Subcutaneous abdominal adipose tissue (tissue), 5 donors: ENCODE results near the gene USP14.
"Not testable (repeated sequence)": the region's sequence is repeated elsewhere in the genome, so short reads cannot be mapped to it uniquely, and the experiment has no call there.

Experiments used
- H3K27ac ChIP-seq: one replicate; pipeline ENCODE4 v1.7.0; 2013; ENCODE audit warnings: low read depth, mild to moderate bottlenecking, inconsistent platforms, low read length, moderate library complexity
- H3K27me3 ChIP-seq, 5 donors: one replicate each; pipeline ENCODE4 v1.7.0; 2013; ENCODE audit warnings: low read length in 5 of 5, inconsistent platforms in 1 of 5; ENCODE audit not compliant: control insufficient read depth in 5 of 5, insufficient read depth in 4 of 5
- H3K36me3 ChIP-seq, 5 donors: one replicate each; pipeline ENCODE4 v1.7.0; 2013; ENCODE audit warnings: low read length in 5 of 5; ENCODE audit not compliant: control insufficient read depth in 5 of 5, insufficient read depth in 5 of 5
- H3K4me1 ChIP-seq, 5 donors: one replicate each; pipeline ENCODE4 v1.7.0; 2013; ENCODE audit warnings: low read length in 5 of 5, mild to moderate bottlenecking in 3 of 5, moderate library complexity in 1 of 5; ENCODE audit not compliant: control insufficient read depth in 5 of 5, insufficient read depth in 5 of 5
- H3K4me3 ChIP-seq, 5 donors: one replicate each; pipeline ENCODE4 v1.7.0; 2013; ENCODE audit warnings: low read length in 5 of 5, low read depth in 1 of 5
- H3K9ac ChIP-seq, 5 donors: one replicate each; pipeline ENCODE4 v1.7.0; 2013; ENCODE audit warnings: low read length in 5 of 5, mild to moderate bottlenecking in 4 of 5, moderate library complexity in 3 of 5
- H3K9me3 ChIP-seq, 5 donors: one replicate each; pipeline ENCODE4 v1.7.0; 2013; ENCODE audit warnings: low read length in 5 of 5; ENCODE audit not compliant: control insufficient read depth in 5 of 5
- donor health status: healthy.
- donor health status: healthy.
- donor health status: healthy.
- donor health status: healthy.
- donor health status: healthy.

Gene USP14

DNA sequence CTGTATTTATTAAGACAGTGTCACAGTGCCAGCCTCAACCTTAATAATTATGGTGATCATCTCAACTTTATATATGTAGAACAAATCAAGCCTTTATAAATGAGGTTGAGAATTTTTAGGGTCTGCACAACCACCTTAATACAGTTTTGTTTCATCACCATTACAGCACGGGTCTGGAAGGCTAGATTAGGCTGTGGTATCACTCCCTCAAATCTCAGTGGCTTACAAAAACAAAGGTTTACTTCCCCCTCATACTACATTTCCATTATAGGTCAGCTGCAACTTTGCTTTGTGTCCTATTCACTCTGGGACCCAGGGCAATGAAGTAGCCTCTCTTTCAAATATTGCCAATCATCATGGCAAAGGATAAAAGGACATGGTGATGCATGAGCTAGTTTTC lies 23.3 kb upstream of the USP14 start:
- H3K9me3 ChIP-seq = no peaks in the 10 kb centered on the region
- H3K27ac ChIP-seq = no peak overlapping the region
- no peaks in the 10 kb centered on the region for H3K36me3 ChIP-seq
- H3K4me1 ChIP-seq = no peaks in the 10 kb centered on the region
- H3K27me3 ChIP-seq = no peaks in the 10 kb centered on the region
- no peak overlapping the region for H3K4me3 ChIP-seq
- no peak overlapping the region for H3K9ac ChIP-seq

DNA sequence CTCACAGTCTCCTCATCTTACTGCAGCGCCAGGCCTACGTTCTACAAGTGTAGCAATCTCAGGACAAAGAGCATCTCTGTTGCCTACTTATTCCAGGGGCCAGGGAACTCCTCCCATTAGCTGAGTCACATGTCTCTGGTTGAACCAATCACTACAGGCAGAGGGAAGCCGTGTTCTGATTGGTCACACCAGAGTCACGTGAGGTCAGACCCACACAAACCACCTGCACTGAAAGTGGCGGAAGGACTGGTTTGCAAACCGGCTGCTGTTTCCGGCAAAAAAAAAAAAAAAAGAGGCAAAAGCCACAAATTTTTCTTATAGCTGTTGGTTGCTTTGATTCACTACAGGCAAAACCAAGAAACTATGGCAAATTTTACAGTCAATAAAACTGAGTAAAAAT lies 21.9 kb upstream of the USP14 start:
- Histone ChIP-seq H3K27ac (no peak overlapping the region), H3K36me3 (no peaks in the 10 kb centered on the region), H3K4me1 (no peaks in the 10 kb centered on the region), H3K9ac (no peak overlapping the region), H3K4me3 (no peak overlapping the region), H3K9me3 (no peaks in the 10 kb centered on the region), H3K27me3 (peaks cover 0 to under 1% (median 0%) of the 10 kb centered on the region in 5 donors)

GRCh38 chr18:137327-137726 lies 21.0 kb upstream of the USP14 start:
- H3K27me3 ChIP-seq = peaks cover 0 to 3% (median 0%) of the 10 kb centered on the region in 5 donors
- no peaks in the 10 kb centered on the region for H3K9me3 ChIP-seq
- H3K36me3 ChIP-seq = no peaks in the 10 kb centered on the region
- no peak overlapping the region for H3K27ac ChIP-seq
- no peak overlapping the region for H3K4me3 ChIP-seq
- H3K4me1 ChIP-seq = no peaks in the 10 kb centered on the region
- no peak overlapping the region for H3K9ac ChIP-seq

- Histone ChIP-seq H3K27ac (no peak overlapping the region), H3K4me3 (no peak overlapping the region), H3K27me3 (peaks cover 0 to 3% (median 2%) of the 10 kb centered on the region in 5 donors), H3K4me1 (no peaks in the 10 kb centered on the region), H3K9ac (no peak overlapping the region), H3K36me3 (no peaks in the 10 kb centered on the region), H3K9me3 (no peaks in the 10 kb centered on the region)
These were observed 17.6 kb upstream of the USP14 start for GRCh38 chr18:140670-141266.

DNA sequence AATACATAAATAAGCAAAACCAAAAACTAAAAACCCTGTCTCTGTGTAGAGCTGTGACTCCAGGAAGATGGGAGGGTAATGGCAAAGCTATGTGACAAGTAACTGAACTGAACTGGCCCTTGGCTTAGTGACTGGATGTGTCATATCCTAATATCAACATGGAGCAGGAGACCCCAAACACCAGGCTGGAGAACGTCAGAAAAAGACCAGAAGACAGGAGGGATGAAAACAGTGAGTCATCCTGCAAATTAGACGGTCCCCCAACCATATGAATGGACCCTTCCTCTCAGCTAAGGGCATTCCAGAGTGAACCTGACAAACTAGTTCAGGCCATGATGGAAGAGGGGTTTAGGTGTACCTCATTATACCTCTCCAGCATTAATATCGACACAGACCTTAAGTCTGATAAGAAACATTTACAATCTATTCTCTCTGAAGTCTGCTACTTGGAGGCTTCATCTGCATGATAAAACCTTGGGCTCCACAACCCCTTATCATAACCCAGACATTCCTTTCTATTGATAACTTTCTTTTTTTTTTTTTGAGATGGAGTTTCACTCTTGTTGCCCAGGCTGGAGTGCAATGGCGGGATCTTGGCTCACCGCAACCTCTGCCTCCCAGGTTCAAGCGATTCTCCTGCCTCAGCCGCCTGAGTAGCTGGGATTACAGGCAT lies 15.6 kb upstream of the USP14 start:
- not testable (repeated sequence) for H3K27me3 ChIP-seq, H3K4me1 ChIP-seq, H3K9me3 ChIP-seq

DNA sequence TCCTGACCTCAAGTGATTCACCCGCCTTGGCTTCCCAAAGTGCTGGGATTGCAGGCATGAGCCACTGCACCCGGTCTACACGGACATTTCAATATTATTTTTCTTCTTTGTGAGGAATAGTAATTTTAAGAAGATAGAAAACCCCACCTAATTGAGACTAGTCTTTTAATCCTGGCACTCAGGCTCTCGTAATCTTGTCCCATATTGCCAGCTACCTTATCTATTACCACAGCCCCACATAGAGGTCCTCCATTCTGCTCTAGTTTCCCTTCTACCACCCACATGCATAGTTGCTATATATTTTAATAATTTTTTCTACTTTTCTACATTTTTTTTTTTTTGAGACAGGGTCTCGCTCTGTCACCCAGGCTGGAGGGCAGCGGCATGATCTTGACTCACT lies 9.5 kb upstream of the USP14 start:
- Histone ChIP-seq H3K36me3 (no peaks in the 10 kb centered on the region), H3K9me3 (no peaks in the 10 kb centered on the region), H3K27me3 (peaks cover 0 to 3% (median 0%) of the 10 kb centered on the region in 5 donors), H3K9ac (no peak overlapping the region), H3K27ac (no peak overlapping the region), H3K4me1 (no peaks in the 10 kb centered on the region), H3K4me3 (no peak overlapping the region)

More for the DNA sequence above, 15.6 kb upstream of the USP14 start:
- H3K27ac ChIP-seq, H3K9ac ChIP-seq, H3K36me3 ChIP-seq, H3K4me3 ChIP-seq: not testable (repeated sequence)

DNA sequence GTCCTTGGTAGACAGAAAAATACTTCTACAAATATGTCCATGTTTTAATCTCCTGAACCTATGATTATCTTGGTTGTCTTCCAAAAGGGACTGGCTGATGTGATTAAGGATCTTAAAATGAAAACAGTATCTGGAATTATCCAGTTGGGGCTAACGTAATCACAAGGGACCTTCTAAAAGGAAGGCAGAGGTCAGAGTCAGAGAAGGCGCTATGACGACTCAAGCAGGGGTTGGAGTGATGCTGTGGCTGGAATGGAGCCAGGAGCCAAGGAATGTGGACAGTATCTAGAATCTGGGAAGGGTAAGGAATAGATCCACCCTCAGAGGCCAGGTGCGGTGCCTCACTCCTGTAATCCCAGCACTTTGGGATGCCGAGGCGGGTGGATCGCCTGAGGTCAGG lies 4.2 kb upstream of the USP14 start:
- Histone ChIP-seq H3K27me3 (peaks cover 0 to 3% (median 0%) of the 10 kb centered on the region in 5 donors), H3K9ac (no peak overlapping the region), H3K27ac (no peak overlapping the region), H3K4me1 (peaks cover 0 to 7% (median 4%) of the 10 kb centered on the region in 5 donors), H3K36me3 (no peaks in the 10 kb centered on the region), H3K9me3 (no peaks in the 10 kb centered on the region), H3K4me3 (no peak overlapping the region)

DNA sequence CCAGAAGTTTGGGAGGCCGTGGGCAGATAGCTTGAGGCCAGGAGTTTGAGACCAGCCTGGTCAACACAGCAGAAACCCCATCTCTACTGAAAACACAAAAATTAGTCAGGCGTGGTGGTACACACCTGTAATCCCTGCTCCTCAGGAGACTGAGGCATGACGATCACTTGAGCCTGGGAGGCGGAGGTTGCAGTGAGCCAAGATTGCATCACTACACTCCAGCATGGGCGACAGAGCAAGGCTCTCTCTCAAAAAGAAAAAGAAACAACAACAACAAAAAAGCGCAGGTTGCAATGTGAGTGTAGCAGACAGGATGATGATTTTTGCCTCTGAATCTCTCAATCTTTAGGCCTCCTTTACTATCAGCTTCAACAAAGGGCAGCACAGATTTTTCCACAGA lies 2.7 kb upstream of the USP14 start:
- H3K4me1 ChIP-seq = peaks cover 0 to 23% (median 19%) of the 10 kb centered on the region in 5 donors
- no peak overlapping the region for H3K9ac ChIP-seq
- H3K27ac ChIP-seq = no peak overlapping the region
- no peaks in the 10 kb centered on the region for H3K36me3 ChIP-seq
- H3K27me3 ChIP-seq = no peaks in the 10 kb centered on the region
- no peak overlapping the region for H3K4me3 ChIP-seq
- no peaks in the 10 kb centered on the region for H3K9me3 ChIP-seq

GRCh38 chr18:156514-157230 lies 1.7 kb upstream of the USP14 start:
- H3K9ac ChIP-seq = no peak overlapping the region
- no peaks in the 10 kb centered on the region for H3K27me3 ChIP-seq
- no peaks in the 10 kb centered on the region for H3K9me3 ChIP-seq
- no peak overlapping the region for H3K27ac ChIP-seq
- no peak overlapping the region for H3K4me3 ChIP-seq
- H3K36me3 ChIP-seq = no peaks in the 10 kb centered on the region
- H3K4me1 ChIP-seq = peaks cover 0 to 24% (median 22%) of the 10 kb centered on the region in 5 donors

GRCh38 chr18:159037-159652 lies 788 bp downstream of the USP14 start:
- Histone ChIP-seq H3K9ac (peak overlapping the region; percentile 89 to 96 (median 94)), H3K9me3 (no peaks in the 10 kb centered on the region), H3K27ac (peak overlapping the region; percentile 47), H3K27me3 (no peaks in the 10 kb centered on the region), H3K4me1 (peaks cover 0 to 24% (median 22%) of the 10 kb centered on the region in 5 donors), H3K4me3 (peak overlapping the region; percentile 78 to 92 (median 85)), H3K36me3 (peaks cover 3 to 6% (median 5%) of the 10 kb centered on the region in 5 donors)
